Uterus (tissue), 2 donors: ENCODE data around the gene EVC2.

Source experiments
- CTCF ChIP-seq, 4 experiments: fragments of 200-600 bp in 2 of 4; fragments of 450-650 bp in 2 of 4; sonication (generic) in 2 of 4; IDR thresholded peaks; one replicate each; pipeline ENCODE4 v1.5.1; 2016 to 2019; ENCODE audit warnings: antibody characterized with exemption in 4 of 4, mild to moderate bottlenecking in 2 of 4, moderate library complexity in 1 of 4
- POLR2A ChIP-seq, 2 donors: fragments of 450-650 bp; IDR thresholded peaks; one replicate each; pipeline ENCODE4 v1.6.1; 2016; ENCODE audit warnings: antibody characterized with exemption in 2 of 2, mild to moderate bottlenecking in 1 of 2, moderate library complexity in 1 of 2

- TF ChIP-seq CTCF (IDR thresholded peaks at IDR 0.05) (no peak), POLR2A (IDR thresholded peaks at IDR 0.05) (no peak)
These were observed 120.3 kb downstream of the EVC2 start for GRCh38 chr4:5588046-5588445.
